DMS153 treated with DMSO at 0.1 percent for 48 hours (cell line): ENCODE measurements around the gene SLC22A15.
"Not testable (repeated sequence)": the region's sequence is repeated elsewhere in the genome, so short reads cannot be mapped to it uniquely, and the experiment has no call there.

Source experiments
- DNase-seq: peaks from one replicate; lab custom pipeline; 2025; ENCODE audit not compliant: unreplicated experiment; lab: John Stamatoyannopoulos, UW

Gene SLC22A15

DNA sequence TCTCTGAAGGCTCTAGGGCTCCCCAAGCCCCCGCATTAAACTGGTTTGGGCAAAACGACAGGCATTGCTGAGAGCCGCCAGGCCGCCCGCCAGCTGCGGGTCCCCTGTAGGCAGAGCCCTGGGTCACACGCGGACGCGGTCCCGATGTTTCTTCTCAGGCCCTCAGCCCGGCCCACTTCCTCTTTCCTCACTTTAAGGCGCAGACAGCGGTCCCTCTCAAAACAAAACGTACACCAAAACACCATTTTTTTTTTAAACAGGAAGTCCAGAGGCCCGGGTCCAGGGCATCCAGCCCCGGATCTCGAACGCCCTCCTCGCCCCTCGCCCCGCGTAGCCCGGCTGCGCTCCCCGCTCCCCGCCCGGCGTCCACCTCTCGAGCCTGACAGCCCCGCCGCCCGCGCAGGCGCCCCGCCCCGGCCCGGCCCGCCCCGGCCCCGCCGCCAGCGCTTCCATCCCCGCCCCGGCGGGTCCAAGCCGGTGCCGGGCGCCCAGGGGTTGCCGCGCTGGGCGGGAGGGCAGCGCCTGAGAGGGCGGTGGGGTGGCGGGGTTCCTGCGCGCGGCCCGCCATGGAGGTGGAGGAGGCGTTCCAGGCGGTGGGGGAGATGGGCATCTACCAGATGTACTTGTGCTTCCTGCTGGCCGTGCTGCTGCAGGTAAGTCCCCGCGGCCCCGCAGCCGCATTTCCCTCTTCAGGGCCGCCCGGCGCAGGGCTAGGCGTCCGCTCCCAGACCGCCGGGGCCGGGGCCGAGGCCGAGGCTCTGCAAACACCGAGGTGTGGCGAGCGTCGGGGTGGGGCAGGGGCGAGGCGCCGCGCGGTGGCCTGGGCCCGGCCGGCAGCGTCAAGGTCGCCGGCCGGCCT is at the start of gene SLC22A15:
Gene SLC22A15 (plus strand): TSS at position 452 of the 859 bp plus-strand sequence. CDS start 115 bp downstream, at position 567.
- peak; percentile 11 for DNase-seq

GRCh38 chr1:115927971-115928370 is 48.3 kb upstream of the SLC22A15 start:
- no peak for DNase-seq

DNA sequence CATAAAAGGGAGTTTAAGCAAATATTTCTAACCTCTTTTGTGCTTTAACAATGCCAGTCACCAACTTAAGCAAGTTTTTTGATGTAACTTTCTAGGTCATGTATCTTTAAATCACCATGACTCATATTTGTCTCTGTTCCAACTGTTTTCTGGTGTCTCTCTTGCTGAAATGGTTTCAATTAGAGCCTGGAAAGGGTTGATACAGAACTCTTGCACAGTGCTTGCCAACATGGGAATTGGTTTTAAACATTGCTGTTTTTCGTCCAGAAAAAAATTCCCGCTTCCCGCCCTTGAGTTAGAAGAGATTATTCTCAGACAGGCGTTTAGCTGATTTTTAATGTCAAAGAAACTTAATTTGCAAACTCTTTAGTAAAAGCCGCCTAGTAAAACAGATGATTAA is 46.4 kb upstream of the SLC22A15 start:
- no peak for DNase-seq

DNA sequence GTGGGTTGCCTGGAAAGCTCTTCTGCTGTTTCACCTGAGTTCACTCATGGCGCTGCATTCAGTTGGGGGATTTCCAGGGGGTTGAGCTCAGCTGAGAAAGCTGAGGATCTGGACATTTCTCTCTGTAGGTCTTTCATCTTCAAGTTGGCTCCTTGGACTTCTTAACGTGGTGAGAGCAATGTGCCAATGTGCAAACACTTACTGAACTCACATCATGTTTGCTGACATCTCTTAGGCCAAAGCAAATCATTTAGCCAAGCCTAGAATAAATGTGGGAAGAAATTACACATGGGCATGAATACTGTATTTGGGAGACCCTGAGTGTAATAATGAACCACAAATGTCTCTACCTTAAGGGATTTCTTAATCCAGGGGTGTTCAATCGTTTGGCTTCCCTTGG is 42.7 kb upstream of the SLC22A15 start:
- no peak for DNase-seq

GRCh38 chr1:115939455-115939854 is 36.9 kb upstream of the SLC22A15 start:
- DNase-seq, result no peak

DNA sequence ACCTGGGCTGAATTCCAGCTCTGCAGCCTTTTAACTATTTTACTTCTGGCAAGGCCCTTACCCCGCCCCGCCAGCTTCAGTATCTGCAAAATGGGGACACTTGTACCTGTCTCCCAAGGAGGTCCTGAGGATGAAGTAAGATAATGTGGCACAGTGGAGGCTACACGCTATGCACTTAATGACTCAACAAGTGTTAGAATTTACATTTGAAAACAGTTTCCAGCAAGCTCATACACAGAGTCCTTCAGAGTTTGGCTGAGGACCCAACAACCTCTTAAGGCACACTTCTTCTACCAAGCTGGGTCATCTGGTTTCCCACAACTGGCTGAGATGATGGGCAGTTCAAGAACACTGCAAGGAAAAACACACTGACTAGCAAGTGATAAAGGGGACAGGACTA is 30.2 kb upstream of the SLC22A15 start:
- DNase-seq, result no peak

- no peak for DNase-seq
These were observed 27.2 kb upstream of the SLC22A15 start for GRCh38 chr1:115949156-115949555.

- DNase-seq, result no peak
These were observed 24.8 kb upstream of the SLC22A15 start for GRCh38 chr1:115951560-115951959.

DNA sequence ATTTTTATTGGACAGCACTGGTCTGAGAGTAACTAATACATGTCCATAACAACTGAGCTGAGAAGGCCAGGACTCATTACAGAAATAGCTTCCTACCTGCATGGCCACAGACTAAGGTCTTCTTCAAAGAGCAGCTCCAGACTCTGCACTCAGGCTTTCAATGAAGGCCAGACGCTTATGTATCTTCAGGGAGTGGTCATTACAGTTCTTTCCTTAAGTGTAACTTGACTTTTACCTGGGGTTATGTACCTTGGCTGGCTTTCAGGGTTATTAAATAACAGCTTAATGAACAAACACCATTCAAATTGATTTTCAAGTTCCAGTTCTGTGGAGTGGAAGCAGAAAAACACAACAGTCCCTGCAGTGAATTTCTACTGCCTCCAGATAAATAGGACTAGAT is 23.8 kb upstream of the SLC22A15 start:
- DNase-seq, result no peak

DNA sequence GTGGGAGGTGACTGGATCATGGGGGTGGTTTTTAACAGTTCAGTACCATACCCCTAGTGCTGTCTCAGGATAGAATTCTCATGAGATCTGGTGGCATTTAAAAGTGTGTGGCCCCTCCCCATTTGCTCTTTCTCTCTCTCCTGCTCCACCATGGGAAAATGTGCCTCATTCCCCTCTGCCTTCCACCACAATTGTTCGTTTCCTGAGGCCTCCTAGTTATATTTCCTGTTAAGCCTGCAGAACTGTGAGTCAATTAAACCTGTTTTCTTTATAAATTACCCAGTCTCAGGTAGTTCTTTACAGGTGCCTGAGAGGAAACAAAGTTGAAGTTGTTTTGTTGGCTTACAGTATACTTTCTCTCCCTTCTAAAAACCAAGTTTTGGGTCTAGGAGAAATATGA is 23.1 kb upstream of the SLC22A15 start:
- no peak for DNase-seq

GRCh38 chr1:115954684-115955083 is 21.6 kb upstream of the SLC22A15 start:
- no peak for DNase-seq

DNA sequence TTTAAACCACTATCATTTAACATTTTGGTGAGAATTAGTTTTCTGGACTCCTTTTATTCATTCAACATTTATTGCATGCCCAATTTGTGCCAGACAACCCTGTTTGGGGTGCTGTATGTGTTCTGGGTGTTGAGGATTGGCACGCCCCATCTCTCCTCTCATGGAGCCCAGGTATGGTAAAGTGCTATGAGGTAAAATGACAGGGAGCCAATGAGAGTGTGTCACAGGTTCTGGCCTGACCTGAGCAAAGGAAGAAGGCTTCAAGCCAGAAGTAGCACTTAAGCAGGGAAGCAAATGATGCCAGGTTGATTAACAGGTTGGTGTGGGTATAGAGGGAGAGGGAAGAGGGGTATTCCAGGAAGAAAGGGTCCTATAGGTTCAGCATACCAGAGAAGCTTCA is 21.1 kb upstream of the SLC22A15 start:
- DNase-seq, result no peak

GRCh38 chr1:115958866-115959265 is 17.4 kb upstream of the SLC22A15 start:
- DNase-seq, result no peak

GRCh38 chr1:115969509-115969908 is 6.8 kb upstream of the SLC22A15 start:
- no peak for DNase-seq

DNA sequence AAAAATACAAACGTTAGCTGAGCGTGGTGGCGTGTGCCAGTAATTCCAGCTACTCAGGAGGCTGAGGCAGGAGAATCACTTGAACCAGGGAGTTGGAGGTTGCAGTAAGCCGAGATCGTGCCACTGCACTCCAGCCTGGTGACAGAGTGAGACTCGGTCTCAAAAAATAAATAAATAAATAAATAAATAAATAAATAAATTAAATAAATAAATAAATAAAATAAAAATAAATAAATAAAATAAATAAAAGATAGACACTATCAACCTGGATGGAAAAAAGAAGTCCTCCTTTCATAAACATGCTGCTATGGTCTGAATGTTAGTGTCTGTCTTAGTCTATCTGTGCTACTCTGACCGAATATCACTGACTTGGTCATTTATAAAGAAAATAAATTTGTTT is 4.5 kb upstream of the SLC22A15 start:
- DNase-seq, result not testable (repeated sequence)

DNA sequence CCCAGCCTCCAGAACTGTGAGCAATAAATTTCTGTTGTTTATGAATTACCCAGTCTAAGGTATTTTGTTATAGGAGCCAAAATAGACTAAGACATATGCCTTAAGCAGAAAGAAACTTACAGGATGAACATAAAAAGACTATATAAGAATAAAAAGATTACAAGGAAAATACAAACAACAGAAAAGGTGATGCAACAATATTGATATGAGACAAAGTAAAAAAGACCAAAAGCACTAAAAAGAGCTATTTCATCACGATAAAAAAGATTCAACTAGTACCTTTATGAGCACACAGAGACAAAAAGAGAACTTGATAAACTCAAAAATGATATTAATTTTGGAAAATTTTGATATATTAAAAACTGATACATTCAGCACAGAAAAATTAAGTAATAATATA is 3.2 kb upstream of the SLC22A15 start:
- DNase-seq, result no peak

DNA sequence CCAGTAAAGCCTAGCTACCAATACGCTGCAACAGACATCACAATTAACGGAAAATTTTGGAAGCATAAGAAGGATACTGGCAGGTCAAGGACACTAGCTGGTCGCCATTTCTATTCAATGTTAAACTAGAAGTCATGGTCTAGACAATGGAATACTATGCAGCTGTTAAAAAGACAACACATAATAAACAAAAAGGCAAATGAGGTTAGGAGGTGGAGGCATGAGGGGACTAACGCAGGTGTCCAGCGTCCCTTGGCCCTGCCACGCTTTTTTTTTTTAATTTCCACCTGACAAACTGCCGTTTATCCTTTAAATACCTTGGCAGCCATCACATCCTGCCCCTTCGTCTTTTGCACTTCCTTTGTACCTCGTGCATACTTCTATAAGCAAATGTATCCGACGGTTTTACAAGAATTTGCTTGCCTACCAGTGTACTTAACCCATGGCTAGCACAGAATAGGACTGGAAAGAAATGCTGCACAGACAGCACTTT is 698 bp upstream of the SLC22A15 start:
- DNase-seq, result no peak

DNA sequence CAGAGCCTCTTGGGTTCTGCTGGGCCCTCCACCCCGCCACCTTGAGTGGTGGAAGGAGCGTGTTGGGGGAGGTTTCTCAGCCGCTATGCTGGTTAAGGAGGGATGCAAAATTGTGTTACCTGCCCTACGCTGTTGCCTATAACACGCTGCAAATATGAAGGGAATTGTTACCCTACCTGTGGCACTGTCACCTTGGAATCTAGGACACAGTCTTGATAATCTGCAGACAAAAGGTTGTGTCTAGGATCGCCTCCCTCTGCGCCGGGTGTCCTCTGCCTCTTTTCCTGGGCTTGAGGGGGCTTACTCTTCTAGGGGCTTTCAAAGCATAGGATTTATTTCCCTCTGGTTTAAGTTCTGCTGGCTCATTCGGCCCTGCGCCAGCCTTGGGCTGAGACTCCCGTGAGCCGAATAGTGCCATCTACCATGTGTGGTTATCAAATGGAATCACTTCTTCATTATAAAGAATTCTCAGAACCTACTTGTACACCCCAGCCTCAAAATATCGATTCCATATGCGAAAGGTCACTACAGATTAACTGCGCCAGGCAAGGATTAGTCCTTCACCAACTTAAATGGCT is 697 bp downstream of the SLC22A15 start:
- DNase-seq, result no peak

GRCh38 chr1:115977499-115978258 is 1.4 kb downstream of the SLC22A15 start:
- DNase-seq, result no peak

DNA sequence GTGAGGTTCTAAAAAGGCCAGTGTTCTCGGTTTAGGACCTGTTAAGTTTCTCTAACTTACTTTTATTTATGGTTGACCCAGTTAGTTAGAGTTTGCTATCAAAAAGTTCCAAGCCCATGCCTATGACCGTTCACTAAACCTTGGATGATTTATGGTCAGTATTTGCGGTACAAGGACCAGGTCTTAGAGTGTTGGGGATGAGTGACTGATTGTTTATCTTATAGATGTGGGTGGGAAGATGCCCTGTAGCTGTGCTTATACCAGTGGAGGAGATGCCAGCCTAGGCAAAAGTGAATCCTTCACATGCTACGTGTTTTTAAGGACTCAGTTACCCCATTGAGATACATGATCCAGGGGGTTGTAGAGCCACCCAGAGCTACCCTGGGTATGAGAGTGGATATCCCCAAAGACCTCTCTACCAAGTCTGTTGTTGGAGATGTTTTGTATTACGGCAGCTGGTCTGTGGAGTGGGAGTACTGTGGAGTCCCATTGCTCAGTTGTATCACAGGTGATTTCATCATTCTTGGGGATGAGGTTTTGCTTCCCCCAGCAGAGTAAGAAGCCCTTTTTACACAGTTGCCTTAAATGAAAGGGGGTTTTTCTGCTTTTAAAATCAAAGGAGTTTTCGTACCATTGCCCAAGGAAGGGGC is 2.1 kb downstream of the SLC22A15 start:
- DNase-seq, result no peak

GRCh38 chr1:115980156-115980555 is 3.8 kb downstream of the SLC22A15 start:
- DNase-seq, result no peak
